GM12878 (cell line): Measurements from ENCODE around the gene ADAMTSL3. TPM values are rescaled to one million over a fixed set of nuclear protein-coding genes. Genes with fewer than 3 reads are reported as not detected.

Experiments used
- ATAC-seq: fragments of 200-7000 bp; cut with Tn5 transposase; 3 replicates; pipeline ENCODE4 v1.9.1; 2020; ENCODE audit warnings: mild to moderate bottlenecking, moderate library complexity
- BruUV-seq: library from RNA; stranded (reverse); fragments of 400-500 nt; replicated peaks from 2 replicates; lab custom pipeline; 2021; lab: Mats Ljungman, UMichigan
- CTCF ChIA-PET: fragments of 300-600 bp; sonication (Branson Sonifier 250); formaldehyde crosslinking; extraction: SDS; loops from one replicate; lab custom pipeline; 2021; ENCODE audit warnings: inconsistent platforms; lab: Yijun Ruan, JAX
- POLR2A ChIA-PET: fragments of 350-600 bp; formaldehyde crosslinking; extraction: SDS; loops from one replicate; lab custom pipeline; 2021; ENCODE audit warnings: inconsistent platforms; lab: Charles Lee
- RAD21 ChIA-PET: fragments of 300-600 bp; sonication (Branson Sonifier 250); formaldehyde crosslinking; loops from one replicate; lab custom pipeline; 2023; ENCODE audit warnings: antibody characterized with exemption; ENCODE audit not compliant: unreplicated experiment; lab: Charles Lee
- SMC1A ChIA-PET: fragments of 300-600 bp; sonication (Branson Sonifier 250); formaldehyde crosslinking; loops from one replicate; lab custom pipeline; 2023; ENCODE audit not compliant: unreplicated experiment, uncharacterized antibody; lab: Charles Lee
- DNase-seq: peaks from one replicate; pipeline ENCODE4 v3.0.0-alpha.2; 2011; ENCODE audit warnings: low read depth, low spot score
- FAIRE-seq: peaks from 3 replicates; lab custom pipeline; 2011; peaks lifted over from hg19 to GRCh38; lab: Jason Lieb, UNC
- H2AFZ ChIP-seq: 2 replicates; pipeline ENCODE4 v1.6.0; 2011; ENCODE audit warnings: low read depth, low read length, control low read depth; ENCODE audit not compliant: control insufficient read depth
- H3K27ac ChIP-seq: 2 replicates; pipeline ENCODE4 v1.5.1; 2011; ENCODE audit warnings: control low read depth; ENCODE audit not compliant: control insufficient read depth, insufficient read depth
- H3K27me3 ChIP-seq, 2 experiments: replicated peaks in 1 of 2; 2 replicates each; pipeline versions ENCODE4 v1.6.0 to v1.6.1; 2011; ENCODE audit warnings: low read length in 1 of 2; ENCODE audit not compliant: control insufficient read depth in 2 of 2, insufficient read depth in 2 of 2
- H3K36me3 ChIP-seq, 2 experiments: 2 replicates each; pipeline ENCODE4 v1.5.1; 2011; ENCODE audit warnings: low read length in 1 of 2; ENCODE audit not compliant: control insufficient read depth in 2 of 2, insufficient read depth in 2 of 2
- H3K4me1 ChIP-seq: 2 replicates; pipeline ENCODE4 v1.6.1; 2011; ENCODE audit warnings: mild to moderate bottlenecking, low read length, moderate library complexity, mixed read lengths; ENCODE audit not compliant: control insufficient read depth, insufficient read depth
- H3K4me2 ChIP-seq: 2 replicates; pipeline ENCODE4 v1.6.0; 2011; ENCODE audit warnings: control low read depth; ENCODE audit not compliant: control insufficient read depth, insufficient read depth
- H3K4me3 ChIP-seq: fragments of 200-600 bp; sonication (generic); 2 replicates; pipeline ENCODE4 v1.5.1; 2016
- H3K79me2 ChIP-seq: 2 replicates; pipeline ENCODE4 v1.6.0; 2011; ENCODE audit warnings: low read length; ENCODE audit not compliant: control insufficient read depth, insufficient read depth
- H3K9ac ChIP-seq: 2 replicates; pipeline ENCODE4 v1.8.0; 2011; ENCODE audit warnings: low read length, control low read depth, mixed read lengths; ENCODE audit not compliant: control insufficient read depth, insufficient read depth
- H3K9me3 ChIP-seq: replicated peaks from 3 replicates; pipeline ENCODE4 v1.5.1; 2011; ENCODE audit warnings: mild to moderate bottlenecking, low read length; ENCODE audit not compliant: control insufficient read depth, insufficient read depth
- H4K20me1 ChIP-seq: 2 replicates; pipeline ENCODE4 v1.6.0; 2011; ENCODE audit not compliant: control insufficient read depth, insufficient read depth
- ATF7 ChIP-seq: fragments of 450-650 bp; IDR thresholded peaks from 2 replicates; pipeline ENCODE4 v1.6.1; 2016; ENCODE audit warnings: low read depth, mild to moderate bottlenecking
- BACH1 ChIP-seq: fragments of 450-650 bp; IDR thresholded peaks from 2 replicates; pipeline ENCODE4 v1.6.1; 2017; ENCODE audit warnings: mild to moderate bottlenecking, borderline replicate concordance
- BHLHE40 ChIP-seq, 2 experiments: fragments of 450-650 bp in 1 of 2; IDR thresholded peaks; 2 replicates each; pipeline ENCODE4 v1.6.1; 2011 to 2017; ENCODE audit warnings: low read depth in 2 of 2, borderline replicate concordance in 1 of 2, improper control_type of control experiment in 1 of 2, low read length in 1 of 2, mild to moderate bottlenecking in 1 of 2
- EGR1 ChIP-seq, 2 experiments: IDR thresholded peaks; 1 replicate in 1 of 2; 2 replicates in 1 of 2; pipeline ENCODE4 v1.6.1; 2011 to 2012; ENCODE audit warnings: low read depth in 2 of 2, low read length in 2 of 2, borderline replicate concordance in 1 of 2, mild to moderate bottlenecking in 1 of 2, moderate library complexity in 1 of 2
- LARP7 ChIP-seq: fragments of 450-650 bp; IDR thresholded peaks from 2 replicates; pipeline ENCODE4 v1.6.1; 2017; ENCODE audit warnings: mild to moderate bottlenecking
- NRF1 ChIP-seq: conservative IDR thresholded peaks from 2 replicates; pipeline ENCODE4 v1.6.1; 2011; ENCODE audit warnings: mild to moderate bottlenecking, low read depth, low read length, improper control_type of control experiment
- PAX8 ChIP-seq: fragments of 450-650 bp; IDR thresholded peaks from 2 replicates; pipeline ENCODE4 v1.6.1; 2017; ENCODE audit warnings: mild to moderate bottlenecking, moderate library complexity
- POLR2AphosphoS2 ChIP-seq: IDR thresholded peaks from 2 replicates; pipeline ENCODE4 v1.6.1; 2011; ENCODE audit warnings: low read depth, mild to moderate bottlenecking, low read length, improper control_type of control experiment, moderate library complexity
- RFX5 ChIP-seq: IDR thresholded peaks from 2 replicates; pipeline ENCODE4 v1.6.1; 2011; ENCODE audit warnings: low read depth, low read length, improper control_type of control experiment
- STAT1 ChIP-seq: fragments of 450-650 bp; conservative IDR thresholded peaks from 2 replicates; pipeline ENCODE4 v1.6.1; 2014; ENCODE audit warnings: antibody characterized with exemption, mild to moderate bottlenecking
- TBL1XR1 ChIP-seq: IDR thresholded peaks from 2 replicates; pipeline ENCODE4 v1.6.1; 2012; ENCODE audit warnings: low read depth, low read length, improper control_type of control experiment
- WGBS: methylation state at CpG from one replicate; pipeline ENCODE4 v1.1.6; 2016; ENCODE audit warnings: low lambda C conversion rate; ENCODE audit not compliant: insufficient replicate concordance, insufficient coverage; ENCODE audit errors: missing lambda C conversion rate; 5-methylcytosine and 5-hydroxymethylcytosine counted together
- in situ Hi-C: fragments of 300-500 bp; cut with MboI; formaldehyde crosslinking; loops from 9 replicates; pipeline ENCODE4 v1.14.3; 2018; ENCODE audit warnings: mixed read lengths
- intact Hi-C: fragments of 100-400 bp; cut with micrococcal nuclease; formaldehyde crosslinking; loops from one replicate; pipeline ENCODE4 v1.14.2; 2022; ENCODE audit not compliant: unreplicated experiment
- polyA plus RNA-seq, 11 experiments: library from polyadenylated mRNA; depleted of rRNA in 4 of 11; unstranded in 6 of 11; stranded (reverse) in 5 of 11; fragments of >200 nt; fragmentation: Nextera tagmentation in 4 of 11; fragmentation: Illumina TruSeq in 1 of 11; extraction: Ambion mirVana in 4 of 11; extraction: Trizol in 1 of 11; gene quantifications; 1 replicate in 1 of 11; 2 replicates in 10 of 11; pipeline versions ENCODE4 v1.2.1 to v1.2.3, GENCODE V29; 2011 to 2016; ENCODE audit warnings: inconsistent platforms in 2 of 11, missing spikeins in 2 of 11, low read depth in 1 of 11
- total RNA-seq, 4 experiments: library from RNA; depleted of rRNA in 3 of 4; stranded (reverse); fragments of >200 nt in 3 of 4; fragmentation: Illumina TruSeq in 1 of 4; extraction: Trizol in 1 of 4; gene quantifications; 2 replicates each; pipeline versions ENCODE4 v1.2.1 to v1.2.3, GENCODE V29; 2013 to 2021
- TF ChIP-seq, protein P1 (sequence below): fragments of 450-650 bp; IDR thresholded peaks from 2 replicates; pipeline ENCODE4 v1.6.1; 2018; ENCODE audit warnings: borderline replicate concordance, mild to moderate bottlenecking; ENCODE audit not compliant: partially characterized antibody

ADAMTSL3 gene
- total and polyA plus RNA-seq, 10 of the 15 experiments (the other 5 are each of a cell fraction or from before 2014, with no cell fraction given): 0.01 to 0.28 (median 0.13) TPM

DNA sequence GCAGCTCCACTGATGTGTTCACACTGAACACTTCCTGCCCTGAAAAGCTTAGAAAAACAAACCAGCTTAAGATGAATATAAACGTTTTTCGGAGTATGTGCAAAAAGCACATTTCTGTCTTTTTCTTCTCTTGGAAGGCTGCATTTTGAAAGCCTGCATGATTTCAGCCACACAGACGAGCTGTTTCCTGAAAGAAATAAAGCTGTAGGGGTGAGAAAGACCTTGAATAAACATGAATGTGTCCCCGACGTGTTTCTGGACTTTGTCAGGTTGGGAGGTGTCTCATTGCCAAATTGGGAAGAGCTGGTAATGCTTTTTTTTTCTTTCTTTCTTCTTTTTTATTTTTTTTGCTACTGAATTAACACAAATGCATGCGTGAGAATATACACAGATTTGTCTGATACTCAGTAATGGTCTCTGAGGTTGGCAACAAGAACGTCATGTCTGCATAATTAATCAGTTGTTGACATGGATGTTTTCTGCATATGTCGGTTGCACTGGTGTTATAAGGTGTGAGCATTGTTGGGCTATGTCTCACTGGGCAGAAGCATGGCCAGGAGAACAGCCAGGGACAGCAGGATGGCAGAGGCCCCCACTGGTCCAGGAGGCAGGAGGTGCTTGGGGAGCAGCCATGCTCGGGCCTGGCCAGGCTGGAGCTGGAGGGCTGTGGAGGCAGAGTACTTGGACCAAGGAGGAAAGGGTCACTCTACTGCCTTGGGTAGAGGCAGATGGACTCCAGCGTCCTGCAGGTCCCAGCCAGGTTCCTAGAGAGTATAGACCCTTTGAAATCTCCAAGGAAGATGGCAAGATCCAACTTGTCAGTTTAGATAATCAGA is 39.0 kb downstream of the ADAMTSL3 start (continued):
- no peak for TF ChIP-seq TBL1XR1
- TF ChIP-seq, all 136 proteins: peak for 0

DNA sequence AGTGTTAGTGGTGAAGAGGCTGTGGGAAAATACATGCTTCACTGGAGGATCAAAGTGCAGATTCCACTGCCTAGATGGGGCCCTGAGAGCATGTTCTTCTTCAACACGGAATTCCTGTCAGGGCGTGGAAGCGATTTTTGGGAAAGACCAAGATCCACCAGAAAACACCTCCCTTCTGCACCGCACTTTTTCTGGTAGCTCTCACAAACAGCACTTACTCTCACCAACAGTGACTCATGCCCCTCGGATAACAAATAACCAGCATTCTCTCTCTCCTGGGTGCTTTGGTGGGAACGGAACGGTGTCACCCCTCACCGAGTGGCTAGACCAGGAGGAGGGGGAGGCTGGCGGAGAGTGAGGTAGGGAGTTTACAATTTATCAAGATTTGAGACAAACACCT is 40.1 kb downstream of the ADAMTSL3 start:
- TF ChIP-seq EGR1 (IDR thresholded peaks at IDR 0.05; ENCODE audit: borderline replicate concordance in 1 of 2, low read depth in 2 of 2, low read length in 2 of 2) (no peak), PAX8 (no peak), BACH1 (no peak), ATF7 (no peak), RFX5 (no peak), BHLHE40 (IDR thresholded peaks at IDR 0.05; ENCODE audit: borderline replicate concordance in 1 of 2, low read depth in 2 of 2, low read length in 1 of 2) (no peak), STAT1 (no peak), NRF1 (no peak), POLR2AphosphoS2 (no peak), LARP7 (no peak)
- TF ChIP-seq, protein P1, sequence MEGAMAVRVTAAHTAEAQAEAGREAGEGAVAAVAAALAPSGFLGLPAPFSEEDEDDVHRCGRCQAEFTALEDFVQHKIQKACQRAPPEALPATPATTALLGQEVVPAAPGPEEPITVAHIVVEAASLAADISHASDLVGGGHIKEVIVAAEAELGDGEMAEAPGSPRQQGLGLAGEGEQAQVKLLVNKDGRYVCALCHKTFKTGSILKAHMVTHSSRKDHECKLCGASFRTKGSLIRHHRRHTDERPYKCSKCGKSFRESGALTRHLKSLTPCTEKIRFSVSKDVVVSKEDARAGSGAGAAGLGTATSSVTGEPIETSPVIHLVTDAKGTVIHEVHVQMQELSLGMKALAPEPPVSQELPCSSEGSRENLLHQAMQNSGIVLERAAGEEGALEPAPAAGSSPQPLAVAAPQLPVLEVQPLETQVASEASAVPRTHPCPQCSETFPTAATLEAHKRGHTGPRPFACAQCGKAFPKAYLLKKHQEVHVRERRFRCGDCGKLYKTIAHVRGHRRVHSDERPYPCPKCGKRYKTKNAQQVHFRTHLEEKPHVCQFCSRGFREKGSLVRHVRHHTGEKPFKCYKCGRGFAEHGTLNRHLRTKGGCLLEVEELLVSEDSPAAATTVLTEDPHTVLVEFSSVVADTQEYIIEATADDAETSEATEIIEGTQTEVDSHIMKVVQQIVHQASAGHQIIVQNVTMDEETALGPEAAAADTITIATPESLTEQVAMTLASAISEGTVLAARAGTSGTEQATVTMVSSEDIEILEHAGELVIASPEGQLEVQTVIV: no peak
- Histone ChIP-seq H3K4me3 (no peak overlapping the region), H3K27ac (no peak overlapping the region), H3K4me1 (no peaks in the 10 kb centered on the region), H3K9ac (no peak overlapping the region), H3K27me3 (no peaks in the 10 kb centered on the region), H3K79me2 (no peaks in the 10 kb centered on the region), H4K20me1 (no peaks in the 10 kb centered on the region), H2AFZ (no peak overlapping the region), H3K36me3 (no peaks in the 10 kb centered on the region), H3K4me2 (no peak overlapping the region), H3K9me3 (no peaks in the 10 kb centered on the region)
- FAIRE-seq (no peak), ATAC-seq (no peak), DNase-seq (no peak)
- in situ Hi-C loops (no loop called here), intact Hi-C loops (no loop called here)
- RAD21 ChIA-PET: no interaction called here
- CTCF ChIA-PET: no interaction called here
- POLR2A ChIA-PET: no interaction called here
- SMC1A ChIA-PET: no interaction called here
- BruUV-seq: no TSS peak
- WGBS: 52% methylated on average over 9 of the region's 9 CpGs
